ENCODE data around the gene PPARA.
"Not testable (repeated sequence)": the region's sequence is repeated elsewhere in the genome, so short reads cannot be mapped to it uniquely, and the experiment has no call there.

Gene PPARA

DNA sequence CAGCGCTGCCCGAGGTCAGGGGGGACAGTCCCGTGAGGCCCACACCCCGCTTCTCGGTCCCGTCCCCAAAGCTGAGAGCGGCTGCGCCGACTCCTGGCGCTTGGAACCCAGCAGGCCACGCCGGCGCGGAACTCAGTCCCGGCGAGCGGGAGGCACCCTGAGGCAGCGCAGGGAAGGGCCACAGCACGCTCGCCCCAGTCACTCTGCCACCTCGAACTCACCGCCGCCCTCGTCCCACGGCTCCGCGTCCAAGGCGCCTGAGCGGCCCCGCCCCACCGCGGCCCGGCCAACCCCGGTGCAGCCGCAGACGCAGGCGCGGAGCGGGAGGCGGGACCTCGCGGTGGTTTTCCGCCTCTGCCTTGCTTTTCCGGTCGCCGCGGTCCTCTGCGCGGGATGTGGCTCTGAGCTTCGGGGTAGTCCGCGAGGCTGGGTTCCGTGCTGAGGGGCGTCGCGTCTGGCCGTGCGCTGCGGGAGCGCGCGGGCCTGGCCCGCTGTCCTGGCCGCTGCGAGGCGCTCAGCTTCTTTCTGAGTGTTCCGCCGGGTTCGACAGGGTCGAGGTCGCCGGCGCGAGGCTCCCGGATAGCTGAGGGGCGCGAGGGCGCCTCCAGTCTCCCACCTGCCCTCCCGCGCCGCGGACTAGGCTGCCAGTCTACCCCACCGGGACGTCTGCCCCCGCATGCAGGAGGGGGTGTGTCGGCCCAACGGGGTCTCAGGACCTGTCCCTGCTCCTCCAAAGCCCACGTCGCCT is 99.9 kb downstream of the PPARA start, which contains the start of gene CDPF1:
Gene CDPF1 (minus strand): TSS at position 259 of the 748 bp plus-strand sequence. CDS start 2,009 bp downstream, outside the sequence.
- DNase-seq: peak; percentile 59 to 90

- no peak for DNase-seq
Observed at GRCh38 chr22:46250783-46251125, 100.4 kb downstream of the PPARA start.

- no peak for DNase-seq
Observed at GRCh38 chr22:46251266-46251665, 100.9 kb downstream of the PPARA start.

DNA sequence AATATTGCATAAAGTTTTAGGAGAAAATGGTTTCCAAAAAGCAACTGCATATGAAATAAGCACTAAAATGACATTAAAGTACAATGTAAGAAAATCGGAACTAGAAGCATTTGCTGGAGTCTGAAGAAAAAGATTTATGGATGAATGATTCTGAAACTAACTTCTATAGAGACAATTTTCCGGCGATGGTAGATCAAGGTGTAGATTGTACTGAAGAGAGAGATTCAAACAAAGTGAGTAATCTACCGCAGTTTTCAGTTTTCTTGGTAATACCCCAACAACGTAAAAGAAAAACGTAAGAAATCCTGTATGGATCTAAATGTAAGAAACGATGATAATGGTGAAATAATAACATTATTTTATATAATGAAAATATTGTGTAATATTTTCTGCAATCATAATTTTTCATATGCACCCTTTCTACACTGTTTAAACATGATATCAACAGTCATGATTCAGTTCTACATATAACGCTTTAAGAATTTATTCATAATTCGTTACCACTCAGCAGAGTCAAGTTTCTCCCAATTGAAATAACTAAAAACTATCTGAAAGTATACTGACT is 101.6 kb downstream of the PPARA start:
- DNase-seq: no peak

- DNase-seq: no peak
Observed at GRCh38 chr22:46256358-46256958, 106.1 kb downstream of the PPARA start.

GRCh38 chr22:46259374-46259773 is 109.0 kb downstream of the PPARA start:
- no peak for DNase-seq

GRCh38 chr22:46260038-46260437 is 109.7 kb downstream of the PPARA start:
- no peak for DNase-seq

GRCh38 chr22:46262449-46263215 is 112.3 kb downstream of the PPARA start:
- peak in 1 of 2 donors; percentile 21 for DNase-seq

GRCh38 chr22:46263216-46263590 is 112.9 kb downstream of the PPARA start, which contains the start of gene PKDREJ:
Gene PKDREJ (minus strand): TSS chr22:46263343. CDS start chr22:46263322, 21 bp downstream.
- no peak for DNase-seq

DNA sequence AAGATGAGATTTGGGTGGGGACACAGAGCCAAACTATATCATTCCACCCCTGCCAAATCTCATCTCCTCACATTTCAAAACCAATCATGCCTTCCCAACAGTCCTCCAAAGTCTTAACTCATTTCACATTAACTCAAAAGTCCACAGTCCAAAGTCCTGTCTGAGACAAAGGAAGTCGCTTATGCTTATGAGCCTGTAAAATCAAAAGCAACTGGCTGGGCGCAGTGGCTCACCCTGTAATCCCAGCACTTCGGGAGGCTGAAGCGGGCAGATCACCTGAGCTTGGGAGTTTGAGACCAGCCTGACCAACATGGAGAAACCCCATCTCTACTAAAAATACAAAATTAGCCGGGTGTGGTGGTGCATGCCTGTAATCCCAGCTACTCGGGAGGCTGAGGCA is 114.2 kb downstream of the PPARA start:
- not testable (repeated sequence) for DNase-seq

DNA sequence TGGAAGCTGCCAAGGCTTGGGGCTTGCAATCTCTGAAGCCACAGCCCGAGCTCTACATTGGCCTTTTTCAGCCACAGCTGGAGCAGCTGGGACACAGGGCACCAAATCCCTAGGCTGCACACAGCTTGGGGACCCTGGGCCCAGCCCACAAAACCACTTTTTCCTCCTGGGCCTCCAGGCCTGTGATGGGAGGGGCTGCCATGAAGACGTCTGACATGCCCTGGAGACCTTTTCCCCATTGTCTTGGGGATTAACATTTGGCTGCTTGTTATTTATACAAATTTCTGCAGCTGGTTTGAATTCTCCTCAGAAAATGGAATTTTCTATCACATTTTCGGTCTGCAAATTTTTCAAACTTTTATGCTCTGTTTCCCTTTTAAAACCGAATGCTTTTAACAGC is 115.3 kb downstream of the PPARA start:
- DNase-seq: not testable (repeated sequence)

DNA sequence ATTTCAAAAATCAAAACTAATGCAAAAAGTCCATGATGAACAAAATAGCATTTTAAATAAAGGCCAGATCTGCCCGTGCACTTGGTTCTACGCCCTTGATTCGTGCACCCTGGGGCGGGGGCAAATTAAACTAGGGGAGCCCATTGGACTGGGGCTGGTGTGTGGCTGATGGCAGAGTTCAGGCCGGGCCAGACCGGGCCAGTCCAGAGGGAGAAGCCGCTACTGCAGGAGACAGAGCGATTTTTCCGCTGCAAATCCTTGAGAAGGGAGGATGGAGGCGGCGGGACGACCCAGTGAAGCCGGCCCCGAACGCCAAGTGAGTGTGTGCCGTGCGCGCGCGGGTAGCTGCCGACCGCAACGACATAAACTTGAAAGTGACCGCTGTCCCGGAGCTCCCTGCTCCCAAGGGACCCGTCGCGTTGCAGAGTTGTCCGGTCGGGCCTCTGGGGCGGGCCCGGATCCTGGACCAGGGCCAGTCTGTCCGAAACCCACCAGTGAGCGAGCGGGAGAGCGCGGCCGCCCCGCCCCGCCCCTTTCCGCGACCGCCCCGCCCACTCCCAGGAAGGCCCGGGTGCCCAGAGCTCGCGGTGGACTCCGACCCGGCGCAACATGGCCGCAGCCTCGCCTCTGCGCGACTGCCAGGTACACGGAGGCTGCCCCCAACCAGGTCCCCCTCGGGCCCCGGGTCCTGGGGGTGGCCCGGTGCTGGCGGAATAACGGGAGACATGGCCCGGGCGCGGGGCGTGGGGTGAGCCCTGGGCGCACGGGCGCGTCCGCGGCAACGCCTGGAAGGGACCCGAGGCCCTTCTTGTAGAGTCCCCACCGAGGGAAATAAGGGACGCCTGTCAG is 117.3 kb downstream of the PPARA start, which contains the start of gene TTC38:
Gene TTC38 (plus strand): TSS at position 578 of the 849 bp plus-strand sequence. CDS start 32 bp downstream, at position 610.
- peak; percentile 58 to 85 for DNase-seq

GRCh38 chr22:46269564-46269963 is 119.2 kb downstream of the PPARA start:
- DNase-seq: no peak

- DNase-seq: no peak
Observed at GRCh38 chr22:46272196-46272595, 121.9 kb downstream of the PPARA start.

DNA sequence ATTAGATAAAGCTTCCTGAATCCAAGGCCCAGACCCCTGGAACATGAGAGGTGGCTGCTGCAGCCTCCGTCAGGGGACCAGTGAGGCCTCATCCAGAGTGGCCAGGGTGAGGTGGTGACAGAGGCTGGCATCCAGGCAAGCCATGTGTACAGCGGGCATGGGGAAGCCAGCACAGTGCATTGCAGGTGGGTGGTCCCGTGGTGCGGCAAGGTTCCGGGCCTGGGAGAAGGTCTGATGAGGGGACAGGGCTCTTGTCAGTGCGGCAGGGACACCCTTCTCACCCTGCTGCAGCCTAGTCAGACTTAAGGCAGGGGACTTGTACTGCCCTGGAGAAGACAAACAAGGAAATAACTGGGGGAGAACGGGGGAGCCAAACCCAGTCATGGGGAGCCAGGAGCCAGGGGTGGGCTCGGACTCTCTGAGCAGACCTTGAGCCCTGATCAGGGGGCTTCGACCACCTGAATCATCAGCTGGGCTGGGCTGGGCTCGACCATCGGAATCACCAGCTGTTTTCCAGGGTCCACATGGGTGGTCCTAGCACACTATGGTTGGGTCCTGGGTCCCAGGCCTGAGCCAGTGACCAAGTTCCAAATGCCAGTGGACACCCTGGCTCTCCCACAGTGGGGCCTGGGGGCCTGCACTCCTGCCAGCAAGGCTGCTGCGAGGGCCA is 122.6 kb downstream of the PPARA start:
- no peak for DNase-seq

DNA sequence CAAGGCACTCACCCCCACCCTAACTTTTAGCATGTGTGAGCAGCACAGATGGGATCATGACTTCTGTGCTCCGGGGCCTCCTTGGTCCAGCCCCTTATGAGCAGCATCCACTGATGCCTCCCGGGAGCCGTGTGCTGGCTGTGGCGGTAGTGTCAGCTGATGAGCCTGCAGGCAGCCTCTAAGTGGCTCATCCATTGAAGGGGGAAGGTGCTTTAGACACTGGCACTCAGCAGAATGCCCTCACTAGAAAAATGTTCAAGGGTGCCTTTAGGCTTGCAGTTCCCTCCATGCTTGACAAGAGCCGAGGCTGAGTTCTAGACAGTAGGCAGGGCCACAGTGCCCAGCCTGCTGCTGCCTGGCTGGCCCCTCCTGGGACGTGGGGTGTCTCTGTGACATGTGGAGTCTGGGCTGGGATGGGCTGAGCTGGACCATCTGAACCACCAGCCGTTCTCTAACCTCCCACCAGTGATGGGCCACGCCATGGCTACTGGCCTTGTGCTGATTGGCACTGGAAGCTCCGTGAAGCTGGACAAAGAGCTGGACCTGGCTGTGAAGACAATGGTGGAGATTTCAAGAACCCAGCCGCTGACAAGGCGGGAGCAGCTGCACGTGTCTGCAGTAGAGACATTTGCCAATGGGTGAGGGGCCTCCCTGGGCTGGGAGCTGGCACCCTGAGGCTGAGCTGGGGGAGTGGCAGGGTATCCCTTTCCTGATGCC is 123.3 kb downstream of the PPARA start:
- no peak for DNase-seq

- no peak for DNase-seq
Observed at GRCh38 chr22:46274381-46274780, 124.1 kb downstream of the PPARA start.

DNA sequence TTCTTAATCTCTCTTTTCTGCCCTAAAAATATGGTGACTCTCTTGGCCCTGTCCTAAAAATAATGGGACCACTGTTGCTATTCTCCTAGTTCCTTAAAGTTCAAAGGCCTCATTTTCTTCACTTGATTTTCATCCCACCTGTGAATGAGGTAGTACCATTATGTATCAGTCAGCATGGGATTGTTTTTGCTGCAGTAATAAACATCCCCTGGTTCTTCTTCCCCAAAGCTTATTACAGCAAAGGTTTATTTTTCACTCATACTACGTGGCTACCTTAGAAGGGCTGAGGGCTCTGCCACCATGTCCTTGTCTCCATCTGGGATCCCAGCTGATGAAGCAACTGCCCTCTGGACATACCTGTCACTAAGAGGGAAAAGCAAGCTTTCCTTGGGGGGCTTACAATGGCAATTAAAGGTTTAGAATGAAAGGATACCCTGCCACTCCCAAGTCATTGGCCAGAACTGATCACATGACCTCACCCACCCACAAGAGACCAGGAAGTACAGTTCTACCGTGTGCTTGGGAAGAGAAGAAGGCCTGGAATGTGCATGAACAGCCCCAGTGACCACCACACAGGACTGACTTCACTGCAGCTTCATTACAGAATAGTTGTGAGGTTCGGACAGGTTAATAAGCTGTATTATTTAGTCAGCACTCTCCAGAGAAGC is 125.3 kb downstream of the PPARA start:
- no peak for DNase-seq

GRCh38 chr22:46276563-46276962 is 126.2 kb downstream of the PPARA start:
- no peak for DNase-seq
